Body of pancreas (tissue), 4 donors: ENCODE results near the gene MYO16. TPM values are rescaled to one million over a fixed set of nuclear protein-coding genes. Genes with fewer than 3 reads are reported as not detected.
"Not testable (repeated sequence)": the region's sequence is repeated elsewhere in the genome, so short reads cannot be mapped to it uniquely, and the experiment has no call there.

ENCODE experiments used
- ATAC-seq: fragments of 150-250 bp; one replicate; pipeline ENCODE4 v1.9.1; 2016
- DNase-seq, 4 donors: peaks; one replicate each; pipeline ENCODE4 v3.0.0-alpha.2; 2019
- H3K27ac ChIP-seq, 4 donors: fragments of 200-600 bp; sonication (generic); 1 replicate in 3 of 4; 2 replicates in 1 of 4; pipeline versions ENCODE4 v1.5.1 to v1.6.1; 2016 to 2019; ENCODE audit warnings: mild to moderate bottlenecking in 1 of 4, mixed read lengths in 1 of 4, moderate library complexity in 1 of 4
- H3K27me3 ChIP-seq, 2 donors: fragments of 200-600 bp; sonication (generic); one replicate each; pipeline ENCODE4 v1.6.0; 2016; ENCODE audit warnings: mild to moderate bottlenecking in 1 of 2
- H3K36me3 ChIP-seq, 2 donors: fragments of 200-600 bp; sonication (generic); replicated peaks in 1 of 2; 2 replicates each; pipeline ENCODE4 v1.5.1; 2016; ENCODE audit warnings: low read depth in 2 of 2; ENCODE audit not compliant: insufficient read depth in 1 of 2
- H3K4me1 ChIP-seq: fragments of 200-600 bp; sonication (generic); one replicate; pipeline ENCODE4 v1.6.0; 2016
- H3K4me3 ChIP-seq, 2 donors: fragments of 200-600 bp; sonication (generic); 1 replicate in 1 of 2; 2 replicates in 1 of 2; pipeline ENCODE4 v1.5.1; 2016 to 2019
- H3K9me3 ChIP-seq, 3 donors: fragments of 200-600 bp; sonication (generic); 1 replicate in 2 of 3; 2 replicates in 1 of 3; pipeline ENCODE4 v1.5.1; 2016
- CTCF ChIP-seq, 7 experiments: fragments of 450-650 bp in 4 of 7; fragments of 200-600 bp in 3 of 7; sonication (generic) in 3 of 7; IDR thresholded peaks; one replicate each; pipeline ENCODE4 v1.5.1; 2016 to 2019; ENCODE audit warnings: antibody characterized with exemption in 7 of 7
- POLR2A ChIP-seq, 3 donors: fragments of 450-650 bp; IDR thresholded peaks; one replicate each; pipeline ENCODE4 v1.6.1; 2016; ENCODE audit warnings: antibody characterized with exemption in 3 of 3, mild to moderate bottlenecking in 2 of 3
- WGBS, 2 donors: methylation state at CpG; one replicate each; pipeline ENCODE4 v1.1.5; 2017; 5-methylcytosine and 5-hydroxymethylcytosine counted together
- intact Hi-C: fragments of 100-400 bp; cut with DNase I; formaldehyde crosslinking; loops from one replicate; pipeline ENCODE4 v1.15.1; 2023
- total RNA-seq, 2 donors: library from RNA; depleted of rRNA; stranded (reverse); fragments of >200 nt; gene quantifications; one replicate each; pipeline ENCODE4 v1.1.0, GENCODE V29; 2016

MYO16 gene
- total RNA-seq, 2 donors from 2014 or later = under 0.01 to 0.78 TPM

- Histone ChIP-seq H3K27me3 (no peaks in the 10 kb centered on the region), H3K4me1 (no peaks in the 10 kb centered on the region), H3K36me3 (no peaks in the 10 kb centered on the region), H3K4me3 (no peak overlapping the region), H3K27ac (no peak overlapping the region), H3K9me3 (no peaks in the 10 kb centered on the region)
- no peak for TF ChIP-seq POLR2A (IDR thresholded peaks at IDR 0.05)
- no peak for TF ChIP-seq CTCF (IDR thresholded peaks at IDR 0.05)
- DNase-seq (no peak), ATAC-seq (no peak)
- intact Hi-C loops = no loop called here
- WGBS, 2 donors = 41 to 50% methylated on average over 10 of the region's 10 CpGs
Measured at GRCh38 chr13:109087916-109088623, 458.7 kb downstream of the MYO16 start.

- Histone ChIP-seq H3K4me1 (no peaks in the 10 kb centered on the region), H3K4me3 (no peak overlapping the region), H3K9me3 (no peaks in the 10 kb centered on the region), H3K36me3 (no peaks in the 10 kb centered on the region), H3K27me3 (no peaks in the 10 kb centered on the region), H3K27ac (no peak overlapping the region)
- DNase-seq = no peak
- ATAC-seq = no peak
- intact Hi-C loops = no loop called here
- WGBS, 2 donors = 83 to 88% methylated on average over 22 of the region's 22 CpGs
- TF ChIP-seq POLR2A (IDR thresholded peaks at IDR 0.05) (no peak), CTCF (IDR thresholded peaks at IDR 0.05) (no peak)
Measured at GRCh38 chr13:109088624-109088917, 459.2 kb downstream of the MYO16 start.

GRCh38 chr13:109090796-109091195 is 461.4 kb downstream of the MYO16 start:
- H3K4me1 ChIP-seq = no peaks in the 10 kb centered on the region
- intact Hi-C loops = no loop called here
- no peak overlapping the region for H3K4me3 ChIP-seq
- DNase-seq (no peak), ATAC-seq (no peak)
- H3K9me3 ChIP-seq = no peaks in the 10 kb centered on the region
- H3K27me3 ChIP-seq = no peaks in the 10 kb centered on the region
- no peaks in the 10 kb centered on the region for H3K36me3 ChIP-seq
- TF ChIP-seq POLR2A (IDR thresholded peaks at IDR 0.05) (no peak), CTCF (IDR thresholded peaks at IDR 0.05) (no peak)
- H3K27ac ChIP-seq = no peak overlapping the region
- WGBS, 2 donors = 46 to 61% methylated on average over 5 of the region's 5 CpGs

GRCh38 chr13:109091249-109091648 is 461.8 kb downstream of the MYO16 start:
- 72 to 82% methylated on average over 7 of the region's 7 CpGs for WGBS, 2 donors
- no peaks in the 10 kb centered on the region for H3K9me3 ChIP-seq
- no peak for ATAC-seq

GRCh38 chr13:109092186-109092585 is 462.8 kb downstream of the MYO16 start:
- H3K4me1 ChIP-seq, H3K36me3 ChIP-seq, H3K27me3 ChIP-seq, intact Hi-C loops, ATAC-seq, H3K9me3 ChIP-seq, H3K4me3 ChIP-seq, DNase-seq, H3K27ac ChIP-seq: not testable (repeated sequence)
- 63 to 65% methylated on average over 3 of the region's 3 CpGs for WGBS, 2 donors

More at GRCh38 chr13:109091249-109091648, 461.8 kb downstream of the MYO16 start:
- no peaks in the 10 kb centered on the region for H3K4me1 ChIP-seq
- no peak for TF ChIP-seq POLR2A (IDR thresholded peaks at IDR 0.05)
- no peak for TF ChIP-seq CTCF (IDR thresholded peaks at IDR 0.05)
- no peak overlapping the region for H3K4me3 ChIP-seq
- DNase-seq = no peak
- H3K36me3 ChIP-seq = no peaks in the 10 kb centered on the region
- no peak overlapping the region for H3K27ac ChIP-seq
- intact Hi-C loops = no loop called here
- H3K27me3 ChIP-seq = no peaks in the 10 kb centered on the region
